ENCODE results near the gene COMMD3. TPM values are rescaled to one million over a fixed set of nuclear protein-coding genes. Genes with fewer than 3 reads are reported as not detected.

The COMMD3 gene
- total and polyA plus RNA-seq, 9 of the 15 experiments (the other 6 are each of a cell fraction or from before 2014, with no cell fraction given): 50.7 to 217 (median 80.1) TPM

- TF ChIP-seq REST (IDR thresholded peaks at IDR 0.05; ENCODE audit: borderline replicate concordance): no peak
- TF ChIP-seq REST (CRISPR knock-in tag; IDR thresholded peaks at IDR 0.05; ENCODE audit: low read depth): no peak
- 0 out of 2 replicates have a peak, but pooled peaks have one; percentile 30 for TF ChIP-seq CC2D1A (IDR thresholded peaks at IDR 0.05)
- TF ChIP-seq ERF (CRISPR knock-in tag; IDR thresholded peaks at IDR 0.05): no peak
- no peak for TF ChIP-seq ATF7 (IDR thresholded peaks at IDR 0.05)
- no peak for TF ChIP-seq KAT8 (IDR thresholded peaks at IDR 0.05; ENCODE audit: low read depth)
- no peak for TF ChIP-seq ZKSCAN8 (CRISPR knock-in tag; IDR thresholded peaks at IDR 0.05)
- TF ChIP-seq FIP1L1 (IDR thresholded peaks at IDR 0.05; ENCODE audit: low read depth, low read length, poor library complexity, severe bottlenecking): peak; percentile 14
- no peak for TF ChIP-seq MITF (IDR thresholded peaks at IDR 0.05)
- peak; percentile 88 for TF ChIP-seq POLR2G (IDR thresholded peaks at IDR 0.05; ENCODE audit: low read depth, low read length)
- TF ChIP-seq ZFP91 (CRISPR knock-in tag; IDR thresholded peaks at IDR 0.05): no peak
- TF ChIP-seq PCBP2 (IDR thresholded peaks at IDR 0.05; ENCODE audit: low read depth, low read length, poor library complexity, severe bottlenecking): no peak
- no peak for TF ChIP-seq RNF219 (CRISPR knock-in tag; IDR thresholded peaks at IDR 0.05)
- no peak for TF ChIP-seq ZNF41 (CRISPR knock-in tag; conservative IDR thresholded peaks at IDR 0.05)
Measured at GRCh38 chr10:22315455-22316285, 518 bp upstream of the COMMD3 start (continued).

Data from K562 (cell line).